ENCODE measurements around the gene ANKRD12.

Gene ANKRD12

GRCh38 chr18:9188359-9189231 lies 52.0 kb downstream of the ANKRD12 start:
- DNase-seq, result no peak

GRCh38 chr18:9189491-9189890 lies 52.9 kb downstream of the ANKRD12 start:
- no peak for DNase-seq

- no peak for DNase-seq
Observed at GRCh38 chr18:9191658-9192256, 55.2 kb downstream of the ANKRD12 start.

GRCh38 chr18:9193031-9193430 lies 56.5 kb downstream of the ANKRD12 start:
- no peak for DNase-seq

GRCh38 chr18:9196568-9196967 lies 60.0 kb downstream of the ANKRD12 start:
- DNase-seq, result no peak

GRCh38 chr18:9199681-9200080 lies 63.1 kb downstream of the ANKRD12 start:
- DNase-seq, result no peak

GRCh38 chr18:9201224-9201623 lies 64.6 kb downstream of the ANKRD12 start:
- DNase-seq, result no peak

- no peak for DNase-seq
Observed at GRCh38 chr18:9204659-9205058, 68.1 kb downstream of the ANKRD12 start.

- DNase-seq, result no peak
Observed at GRCh38 chr18:9206421-9206820, 69.8 kb downstream of the ANKRD12 start.

- DNase-seq, result no peak
Observed at GRCh38 chr18:9209279-9209678, 72.7 kb downstream of the ANKRD12 start.

GRCh38 chr18:9210966-9211365 lies 74.4 kb downstream of the ANKRD12 start:
- no peak for DNase-seq

GRCh38 chr18:9211955-9212354 lies 75.4 kb downstream of the ANKRD12 start:
- no peak for DNase-seq

GRCh38 chr18:9215221-9215933 lies 78.8 kb downstream of the ANKRD12 start:
- DNase-seq, result no peak

- no peak for DNase-seq
Observed at GRCh38 chr18:9216459-9216858, 79.9 kb downstream of the ANKRD12 start.

GRCh38 chr18:9217743-9218451 lies 81.3 kb downstream of the ANKRD12 start:
- no peak for DNase-seq

- DNase-seq, result no peak
Observed at GRCh38 chr18:9221040-9221439, 84.5 kb downstream of the ANKRD12 start.

- no peak for DNase-seq
Observed at GRCh38 chr18:9221661-9222060, 85.1 kb downstream of the ANKRD12 start.

- DNase-seq, result no peak
Observed at GRCh38 chr18:9223356-9223755, 86.8 kb downstream of the ANKRD12 start.

- no peak for DNase-seq
Observed at GRCh38 chr18:9226463-9226862, 89.9 kb downstream of the ANKRD12 start.

GRCh38 chr18:9231852-9232486 lies 95.4 kb downstream of the ANKRD12 start:
- no peak for DNase-seq

GRCh38 chr18:9232977-9233376 lies 96.4 kb downstream of the ANKRD12 start:
- no peak for DNase-seq

GRCh38 chr18:9233771-9234440 lies 97.3 kb downstream of the ANKRD12 start:
- DNase-seq, result no peak
